GM21360 (cell line): ENCODE results near the gene TBC1D4.

Experiments
- ATAC-seq: cut with Tn5 transposase; IDR thresholded peaks from one replicate; pipeline ENCODE4 v1.9.1; 2021; ENCODE audit warnings: mild to moderate bottlenecking, moderate library complexity; ENCODE audit not compliant: unreplicated experiment

The TBC1D4 gene

GRCh38 chr13:75418997-75419396 is 63.0 kb downstream of the TBC1D4 start:
- ATAC-seq = no peak

GRCh38 chr13:75418186-75418843 is 63.7 kb downstream of the TBC1D4 start:
- ATAC-seq = no peak

GRCh38 chr13:75417656-75418055 is 64.3 kb downstream of the TBC1D4 start:
- ATAC-seq = no peak

- ATAC-seq = peak; percentile 22
Observed at GRCh38 chr13:75417012-75417384, 65.0 kb downstream of the TBC1D4 start.

GRCh38 chr13:75416327-75417011 is 65.5 kb downstream of the TBC1D4 start:
- peak; percentile 64 for ATAC-seq

GRCh38 chr13:75415694-75416093 is 66.3 kb downstream of the TBC1D4 start:
- ATAC-seq = no peak

GRCh38 chr13:75415171-75415570 is 66.8 kb downstream of the TBC1D4 start:
- no peak for ATAC-seq

- ATAC-seq = no peak
Observed at GRCh38 chr13:75414036-75414827, 67.7 kb downstream of the TBC1D4 start.

GRCh38 chr13:75411924-75412537 is 69.9 kb downstream of the TBC1D4 start:
- no peak for ATAC-seq

- peak; percentile 61 for ATAC-seq
Observed at GRCh38 chr13:75410207-75410606, 71.8 kb downstream of the TBC1D4 start.

GRCh38 chr13:75407998-75408397 is 74.0 kb downstream of the TBC1D4 start:
- no peak for ATAC-seq

- no peak for ATAC-seq
Observed at GRCh38 chr13:75407473-75407872, 74.5 kb downstream of the TBC1D4 start.

- ATAC-seq = no peak
Observed at GRCh38 chr13:75405976-75406703, 75.8 kb downstream of the TBC1D4 start.

- ATAC-seq = no peak
Observed at GRCh38 chr13:75404726-75405125, 77.2 kb downstream of the TBC1D4 start.

- ATAC-seq = no peak
Observed at GRCh38 chr13:75402787-75403186, 79.2 kb downstream of the TBC1D4 start.

- no peak for ATAC-seq
Observed at GRCh38 chr13:75400775-75401174, 81.2 kb downstream of the TBC1D4 start.

GRCh38 chr13:75399879-75400217 is 82.1 kb downstream of the TBC1D4 start:
- no peak for ATAC-seq

- ATAC-seq = no peak
Observed at GRCh38 chr13:75399168-75399878, 82.6 kb downstream of the TBC1D4 start.

- no peak for ATAC-seq
Observed at GRCh38 chr13:75398072-75398471, 83.9 kb downstream of the TBC1D4 start.

GRCh38 chr13:75395901-75396300 is 86.1 kb downstream of the TBC1D4 start:
- no peak for ATAC-seq
